OCI-M2 (cell line): Measurements from ENCODE around the gene PTBP2.
"Not testable (repeated sequence)": the region's sequence is repeated elsewhere in the genome, so short reads cannot be mapped to it uniquely, and the experiment has no call there.

Experiments
- DNase-seq: peaks from one replicate; lab custom pipeline; 2025; ENCODE audit not compliant: unreplicated experiment; lab: John Stamatoyannopoulos, UW

The PTBP2 gene

DNA sequence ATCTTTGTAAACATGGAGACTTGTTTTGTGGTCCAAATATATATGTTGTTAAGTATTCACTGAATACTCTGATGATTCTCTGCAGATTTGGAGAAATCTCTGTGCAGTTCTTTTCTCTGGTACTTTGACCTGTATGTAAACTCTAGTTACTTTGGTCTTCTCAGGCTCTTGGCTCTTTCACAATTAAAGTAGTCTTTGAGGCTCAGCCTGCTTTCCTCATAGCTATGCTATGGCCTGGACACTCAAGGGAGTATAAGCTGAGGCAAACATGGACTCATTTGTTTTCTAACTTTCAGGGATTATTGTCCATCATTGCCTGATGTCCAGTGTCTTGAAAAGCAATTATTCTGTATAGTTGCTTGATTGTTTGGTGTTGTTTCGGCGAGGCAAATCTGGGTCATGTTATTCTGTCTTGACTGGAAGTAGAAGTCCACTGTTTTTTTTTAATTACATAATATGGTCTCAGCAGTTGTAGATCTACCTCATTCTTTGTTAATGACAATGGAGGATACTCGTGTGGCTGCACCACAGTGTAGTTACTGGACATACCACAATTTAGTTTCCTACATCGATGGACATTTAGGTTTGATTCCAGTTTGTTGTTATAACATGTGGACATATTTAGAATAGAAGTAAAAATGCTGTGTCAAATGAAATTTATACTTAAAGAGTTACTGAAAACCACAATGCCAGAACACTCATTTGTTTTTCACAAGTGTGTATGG, 9.2 kb downstream of the PTBP2 start:
- DNase-seq = no peak

DNA sequence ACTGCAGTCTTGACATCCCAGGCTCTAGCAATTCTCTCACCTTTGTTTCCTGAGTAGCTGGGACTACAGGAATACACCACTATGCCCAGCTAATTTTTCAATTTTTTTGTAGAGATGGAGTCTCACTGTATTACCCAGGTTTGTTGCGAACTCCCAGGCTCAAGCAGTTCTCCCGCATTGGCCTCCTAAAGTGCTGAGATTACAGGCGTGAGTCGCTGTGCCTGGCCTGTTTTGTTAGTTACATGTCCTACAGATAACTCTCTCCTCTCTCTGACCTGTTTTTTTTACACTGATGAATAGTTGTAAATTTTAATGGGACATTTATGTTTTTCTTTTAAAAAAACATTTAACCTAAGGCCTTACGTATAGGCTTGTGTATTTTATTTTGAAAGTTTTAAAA, 19.8 kb downstream of the PTBP2 start:
- DNase-seq = no peak

DNA sequence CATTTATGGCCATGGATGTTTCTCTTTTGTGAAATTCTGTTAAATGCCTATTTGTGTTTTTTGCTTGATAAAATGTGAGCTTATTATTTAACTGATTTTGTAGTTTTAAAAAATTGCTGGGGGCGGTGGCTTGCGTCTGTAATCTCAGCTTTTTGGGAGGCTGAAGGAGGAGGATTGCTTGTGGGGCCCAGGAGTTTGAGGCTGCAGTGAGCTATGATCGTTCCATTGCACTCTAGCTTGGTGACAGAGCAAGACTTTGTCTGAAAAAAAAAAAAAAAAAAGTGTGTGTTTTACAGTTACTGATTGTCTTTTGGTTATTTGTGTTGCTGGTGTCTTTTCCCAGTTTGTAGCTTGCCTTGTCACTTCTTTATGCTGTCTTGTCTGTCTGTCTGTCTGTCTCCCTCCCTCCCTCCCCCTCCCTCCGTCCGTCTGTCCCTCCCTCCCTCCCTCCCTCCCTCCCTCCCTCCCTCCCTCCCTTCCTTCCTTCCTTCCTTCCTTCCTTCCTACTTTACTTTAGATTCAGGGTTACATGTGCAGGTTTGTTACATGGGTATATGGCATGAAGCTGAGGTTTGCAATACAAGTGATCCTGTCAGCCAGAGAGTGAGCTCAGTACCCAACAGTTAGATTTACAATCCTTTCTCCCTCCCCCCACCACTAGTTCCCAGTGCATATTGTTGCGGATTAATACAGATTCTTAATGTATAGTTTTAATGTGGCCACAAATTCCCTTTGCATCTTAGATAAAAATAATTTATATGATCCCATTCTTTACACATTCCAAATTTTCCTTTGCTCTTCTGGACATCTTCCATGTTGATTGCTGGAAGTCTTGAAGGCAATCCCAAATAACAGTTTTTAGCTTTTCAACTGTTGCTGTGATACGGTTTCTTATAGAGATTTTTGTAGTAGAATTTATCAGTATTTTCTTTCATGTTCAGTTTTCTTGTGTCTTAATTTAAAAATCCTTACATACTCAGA, 25.1 kb downstream of the PTBP2 start:
- DNase-seq = no peak

DNA sequence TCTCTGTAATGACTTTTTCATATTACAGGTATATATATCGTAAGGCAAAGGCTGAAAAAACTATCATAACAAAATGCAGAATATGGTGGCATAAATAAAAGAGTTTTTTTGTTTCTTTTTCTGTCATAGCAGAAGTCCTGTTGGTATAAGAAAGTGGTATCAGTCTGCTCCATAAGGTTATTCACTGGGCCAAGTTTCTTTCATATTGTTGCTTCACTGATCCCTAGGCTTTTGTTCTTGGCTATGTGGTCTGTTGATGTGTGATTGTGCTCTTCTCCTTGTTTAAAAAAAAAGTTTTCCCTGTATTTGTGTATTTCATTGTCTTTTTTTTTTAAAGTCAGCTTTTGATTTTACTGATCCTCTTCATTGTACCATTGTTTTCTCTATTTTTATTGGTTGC, 26.0 kb downstream of the PTBP2 start:
- DNase-seq = no peak

DNA sequence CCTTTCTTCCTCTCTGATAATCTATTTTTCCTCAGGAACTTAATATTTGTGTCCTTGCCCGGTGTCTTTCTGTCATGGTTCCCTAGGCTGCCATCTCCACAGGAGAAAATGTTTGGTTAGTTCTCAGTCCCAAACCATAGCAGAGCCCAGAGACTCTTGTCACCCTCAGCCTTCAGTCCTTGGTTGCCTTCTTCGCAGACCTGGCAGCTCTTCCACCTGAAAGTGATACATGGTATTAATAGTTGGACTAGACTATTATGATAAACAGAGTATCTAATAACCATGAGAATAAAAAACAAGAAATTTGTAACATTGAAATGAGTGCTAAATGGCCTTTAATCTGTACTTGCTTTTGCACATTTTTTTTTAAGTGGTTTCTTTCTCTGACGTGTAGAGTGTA, 26.5 kb downstream of the PTBP2 start:
- DNase-seq = no peak

DNA sequence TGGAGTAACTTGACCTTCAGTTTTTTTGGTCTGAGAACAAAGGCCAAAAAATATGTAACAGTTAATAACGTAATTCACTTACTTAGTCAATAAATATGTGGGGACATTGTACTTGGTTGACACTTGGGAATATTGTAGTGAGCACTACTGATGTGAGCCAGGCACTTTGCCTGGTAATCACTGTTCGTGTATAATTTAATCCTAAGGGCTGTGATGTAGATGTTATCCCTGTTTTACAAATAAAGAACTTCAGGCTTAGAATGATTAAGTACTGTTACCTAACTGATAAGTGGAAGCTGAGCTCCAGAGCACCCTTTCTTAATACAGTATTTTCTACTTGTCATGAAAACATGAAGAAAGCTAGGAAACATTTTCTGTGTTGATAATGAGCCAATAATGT, 28.0 kb downstream of the PTBP2 start:
- no peak for DNase-seq

DNA sequence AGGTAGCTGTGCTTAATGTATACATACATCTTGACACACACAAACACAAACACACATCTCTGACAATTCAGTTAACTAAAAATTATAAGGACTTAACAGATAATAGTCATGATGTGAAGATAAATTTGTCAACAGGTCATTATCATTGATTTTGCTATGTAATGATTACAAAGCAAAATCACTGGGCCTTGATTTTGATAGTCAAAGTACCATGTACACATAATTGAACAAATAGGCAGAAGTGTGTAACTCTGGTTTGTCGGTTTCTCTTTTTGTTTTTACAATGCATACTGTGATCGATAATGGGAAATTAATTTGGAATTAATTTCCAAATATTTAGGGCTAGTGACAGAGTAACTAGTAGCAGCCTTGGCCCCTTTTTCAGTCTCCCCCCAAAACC, 30.8 kb downstream of the PTBP2 start:
- no peak for DNase-seq

DNA sequence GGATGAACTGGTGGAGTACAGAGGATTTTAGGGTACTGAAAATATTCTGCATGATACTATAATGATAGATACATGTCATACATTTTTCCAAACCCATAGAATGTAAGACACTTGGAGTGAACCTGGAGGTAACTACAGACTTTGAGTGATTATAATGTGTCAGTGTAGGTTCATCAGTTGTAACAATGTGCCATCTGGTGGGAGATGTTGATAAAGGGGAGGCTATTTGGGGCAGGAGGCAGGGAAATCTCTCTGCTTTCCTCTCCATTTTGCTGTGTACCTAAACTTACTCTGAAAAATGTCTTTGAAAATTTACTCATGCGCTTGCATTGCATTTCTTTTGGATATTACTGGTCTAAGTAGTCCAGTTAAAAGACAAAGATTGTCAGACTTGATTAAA, 35.2 kb downstream of the PTBP2 start:
- no peak for DNase-seq

DNA sequence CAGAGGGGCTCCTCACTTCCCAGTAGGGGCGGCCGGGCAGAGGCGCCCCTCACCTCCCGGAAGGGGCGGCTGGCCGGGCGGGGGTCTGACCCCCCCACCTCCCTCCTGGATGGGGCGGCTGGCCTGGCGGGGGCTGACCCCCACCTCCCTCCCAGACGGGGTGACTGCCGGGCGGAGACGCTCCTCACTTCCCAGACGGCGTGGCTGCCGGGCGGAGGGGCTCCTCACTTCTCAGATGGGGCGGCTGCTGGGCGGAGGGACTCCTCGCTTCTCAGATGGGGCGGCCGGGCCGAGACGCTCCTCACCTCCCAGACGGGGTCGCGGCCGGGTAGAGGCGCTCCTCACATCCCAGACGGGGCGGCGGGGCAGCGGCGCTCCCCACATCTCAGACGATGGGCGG, 41.0 kb downstream of the PTBP2 start:
- not testable (repeated sequence) for DNase-seq

DNA sequence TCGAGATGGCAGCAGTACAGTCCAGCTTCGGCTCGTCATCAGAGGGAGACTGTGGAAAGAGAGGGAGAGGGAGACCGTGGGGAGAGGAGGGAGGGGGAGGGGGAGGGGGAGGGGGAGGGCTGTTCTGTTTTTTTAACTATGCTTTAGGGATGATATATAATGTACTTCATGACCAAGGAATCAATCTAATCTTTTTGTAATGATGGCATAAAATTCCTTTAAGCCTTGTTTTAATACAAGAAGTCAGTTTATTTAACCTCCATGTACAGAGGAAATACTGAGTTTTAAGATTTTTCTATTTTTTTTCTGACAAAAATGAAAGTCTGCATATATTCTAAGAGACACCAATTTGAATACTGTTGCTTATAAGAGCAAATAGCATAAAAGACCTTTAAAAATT, 41.9 kb downstream of the PTBP2 start:
- DNase-seq = no peak

DNA sequence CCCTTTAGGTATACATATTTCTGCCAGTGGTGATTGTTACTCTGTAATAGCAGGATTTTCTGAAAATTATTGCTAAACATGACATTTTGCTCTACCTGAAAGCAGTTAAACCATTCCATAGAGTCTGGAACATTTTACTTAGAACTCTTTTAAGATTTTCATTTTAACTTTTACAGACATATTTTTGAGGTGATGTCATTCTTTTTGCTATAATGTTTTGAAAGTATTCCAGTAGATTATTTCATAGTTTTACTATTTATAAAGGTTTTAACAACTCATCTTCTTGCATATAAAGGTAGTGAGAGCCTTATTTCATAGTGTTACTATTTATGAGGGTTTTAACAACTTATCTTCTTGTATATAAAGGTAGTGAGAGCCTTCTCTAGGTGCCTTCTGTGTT, 42.9 kb downstream of the PTBP2 start:
- DNase-seq = no peak

DNA sequence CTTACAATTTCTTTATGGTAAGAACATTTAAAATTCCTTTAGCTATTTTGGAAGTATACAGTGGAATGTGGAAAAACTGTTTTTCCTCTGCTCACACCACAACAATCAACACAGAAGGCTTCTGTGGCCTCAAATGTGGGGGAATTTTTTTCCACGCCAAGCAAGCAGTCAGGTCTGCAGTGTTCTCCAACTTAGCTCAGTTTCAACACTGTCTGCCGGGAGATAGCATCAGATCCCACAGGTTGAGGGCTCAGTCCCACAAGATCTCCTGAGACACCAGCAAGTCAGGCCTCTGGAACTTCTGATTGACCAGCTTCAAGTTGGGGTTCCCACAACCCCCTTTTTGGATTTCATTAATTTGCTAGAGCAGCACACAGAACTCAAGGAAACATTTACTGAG, 50.3 kb downstream of the PTBP2 start:
- DNase-seq = no peak

DNA sequence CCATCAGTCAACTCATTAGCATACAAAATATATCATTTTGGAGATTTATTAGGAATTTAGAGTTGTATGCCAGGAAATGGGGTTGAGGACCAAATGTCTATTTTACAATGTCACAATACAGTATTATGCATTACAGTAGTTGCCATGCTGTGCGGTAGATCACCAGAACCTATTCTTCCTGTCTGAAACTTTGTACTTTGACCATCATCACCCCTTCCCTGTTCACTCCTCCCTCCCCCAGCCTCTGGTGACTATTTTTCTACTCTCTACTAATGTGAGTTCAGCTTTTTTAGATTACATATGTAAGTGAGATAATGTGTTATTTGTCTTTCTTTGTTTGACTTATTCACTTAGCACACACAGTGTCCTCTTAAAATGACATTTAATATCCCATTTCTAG, 50.8 kb downstream of the PTBP2 start:
- no peak for DNase-seq

DNA sequence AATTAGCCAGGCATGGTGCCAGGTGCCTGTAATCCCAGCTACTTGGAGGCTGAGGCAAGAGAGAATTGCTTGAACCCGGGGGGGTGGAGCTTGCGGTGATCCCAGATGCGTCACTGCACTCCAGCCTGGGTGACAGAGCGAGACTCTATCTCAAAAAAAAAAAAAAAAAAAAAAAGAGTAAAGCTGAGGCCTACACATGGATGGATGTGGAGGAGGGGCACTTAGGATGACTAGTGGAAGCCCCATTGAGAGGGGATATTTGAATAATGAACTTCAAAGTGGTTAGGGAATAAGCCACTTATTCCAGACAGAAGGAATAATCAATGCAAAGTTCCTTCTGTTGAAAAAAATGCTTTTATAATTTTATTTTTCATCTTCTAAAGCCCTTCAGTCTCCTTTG, 51.4 kb downstream of the PTBP2 start:
- no peak for DNase-seq

DNA sequence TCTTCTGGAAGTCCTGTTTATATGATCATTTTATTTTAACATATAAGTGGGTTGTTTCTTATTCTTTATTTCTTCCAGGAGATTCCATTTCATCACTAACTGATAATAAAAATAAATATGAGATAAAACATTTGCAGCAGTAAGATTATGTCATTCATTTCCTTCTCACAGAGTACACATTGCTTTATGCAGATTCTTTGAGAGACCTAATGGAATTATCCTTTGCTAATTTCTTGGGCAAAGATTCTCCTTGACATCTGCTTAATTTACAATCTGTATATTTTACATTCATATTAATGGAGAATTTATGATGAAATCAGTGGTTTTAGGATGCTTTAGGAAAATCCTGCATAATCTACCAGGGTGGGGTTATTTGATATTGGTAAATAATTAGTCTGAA, 60.6 kb downstream of the PTBP2 start:
- DNase-seq = no peak

DNA sequence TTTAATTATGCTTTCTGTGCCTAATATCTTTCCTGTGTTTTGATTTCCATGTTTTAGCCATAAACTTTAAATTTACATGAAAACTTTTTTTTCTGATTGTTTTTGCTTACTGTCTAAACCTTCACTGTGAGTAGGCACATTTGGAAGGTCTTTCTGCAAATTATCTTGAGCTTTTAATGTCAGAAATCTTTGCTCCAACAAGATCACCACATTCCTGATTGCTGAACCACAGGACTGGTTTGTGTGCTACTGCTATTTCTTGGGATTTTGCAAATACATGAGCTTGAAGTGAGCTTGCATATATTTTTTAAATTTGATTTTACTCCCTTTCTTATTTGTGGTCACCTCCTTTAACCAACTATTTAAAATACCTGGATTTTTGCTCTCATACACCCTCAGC, 61.3 kb downstream of the PTBP2 start:
- DNase-seq = no peak

DNA sequence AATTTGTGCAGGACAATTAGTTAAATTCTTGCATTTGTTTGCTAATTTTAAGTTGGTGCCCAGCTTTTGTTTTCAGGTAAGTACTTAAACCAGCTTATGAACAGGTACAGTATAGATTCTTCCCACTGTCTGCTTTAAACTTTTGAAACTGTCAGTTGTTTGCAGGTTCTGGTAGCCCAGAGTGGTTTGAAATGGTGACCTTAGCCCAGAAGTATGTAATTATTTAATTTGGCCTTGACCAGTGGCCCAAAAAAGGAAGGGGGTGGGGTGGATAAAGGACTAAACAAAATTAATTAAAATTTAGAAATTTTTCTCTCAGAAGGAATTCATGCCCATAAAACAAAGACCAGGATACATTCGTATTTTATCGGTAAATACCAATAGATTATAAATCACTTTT, 69.0 kb downstream of the PTBP2 start:
- DNase-seq = no peak

DNA sequence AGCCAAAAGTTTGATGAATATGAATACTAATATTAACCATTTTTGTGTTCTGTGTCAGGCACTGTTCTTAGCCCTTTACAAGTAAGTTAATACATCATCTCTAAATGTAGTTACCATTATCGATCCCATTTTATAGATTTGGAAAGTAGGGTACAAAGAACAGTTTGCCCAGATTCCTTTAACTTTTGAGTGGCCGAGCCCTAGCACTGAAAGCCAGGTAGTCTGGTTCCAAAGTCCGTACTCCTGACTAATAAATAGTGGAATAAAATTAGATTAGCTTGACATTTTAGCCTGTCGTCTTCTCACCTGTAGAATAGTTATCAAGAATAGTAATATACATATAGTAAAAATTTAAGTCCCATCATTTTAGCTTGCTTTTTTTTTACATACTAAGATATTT, 70.6 kb downstream of the PTBP2 start:
- no peak for DNase-seq

DNA sequence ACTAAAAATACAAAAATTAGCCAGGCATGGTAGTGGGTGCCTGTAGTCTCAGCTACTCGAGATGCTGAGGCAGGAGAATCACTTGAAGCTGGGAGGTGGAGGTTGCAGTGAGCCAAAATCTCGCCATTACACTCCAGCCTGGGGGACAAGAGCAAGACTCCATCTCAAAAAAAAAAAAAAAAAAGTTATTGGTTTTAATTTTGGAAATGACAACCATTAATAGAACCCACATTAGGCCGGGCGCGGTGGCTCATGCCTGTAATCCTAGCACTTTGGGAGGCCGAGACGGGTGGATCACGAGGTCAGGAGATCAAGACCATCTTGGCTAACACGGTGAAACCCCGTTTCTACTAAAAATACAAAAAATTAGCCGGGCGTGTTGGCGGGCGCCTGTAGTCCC, 80.1 kb downstream of the PTBP2 start:
- DNase-seq = not testable (repeated sequence)

DNA sequence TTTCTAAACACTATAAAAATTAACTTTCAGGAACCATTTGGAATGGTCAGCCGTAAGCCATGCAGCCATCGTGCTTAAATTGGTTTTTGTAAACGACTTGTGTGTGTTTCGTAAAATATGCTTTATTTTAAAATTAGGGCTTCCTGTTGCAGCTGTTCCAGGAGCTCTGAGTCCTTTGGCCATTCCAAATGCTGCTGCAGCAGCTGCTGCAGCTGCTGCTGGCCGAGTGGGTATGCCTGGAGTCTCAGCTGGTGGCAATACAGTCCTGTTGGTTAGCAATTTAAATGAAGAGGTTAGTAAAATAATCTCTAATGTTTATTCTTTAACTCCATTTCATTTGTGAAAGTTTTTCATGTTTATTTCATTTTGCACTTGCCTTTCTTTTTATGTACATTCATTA, 83.1 kb downstream of the PTBP2 start:
- DNase-seq = no peak

DNA sequence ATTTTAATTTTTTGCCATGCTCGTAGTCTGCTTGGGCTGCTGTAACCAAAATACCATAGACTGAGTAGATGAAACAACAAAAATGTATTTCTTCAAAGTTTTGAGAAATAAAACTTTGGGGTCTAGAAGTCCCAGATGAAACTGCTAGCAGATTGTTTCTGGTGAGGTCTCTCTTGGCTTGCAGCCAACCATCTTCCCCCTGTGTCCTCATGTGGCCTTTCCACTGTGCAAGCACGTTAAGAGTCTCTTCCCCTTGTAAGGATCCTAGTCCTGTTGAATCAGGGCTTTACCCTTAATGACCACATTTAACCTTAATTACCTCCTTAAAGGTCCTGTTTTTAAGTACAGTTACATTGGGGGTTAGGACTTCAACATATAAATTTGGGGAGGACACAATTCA, 86.6 kb downstream of the PTBP2 start:
- DNase-seq = no peak

DNA sequence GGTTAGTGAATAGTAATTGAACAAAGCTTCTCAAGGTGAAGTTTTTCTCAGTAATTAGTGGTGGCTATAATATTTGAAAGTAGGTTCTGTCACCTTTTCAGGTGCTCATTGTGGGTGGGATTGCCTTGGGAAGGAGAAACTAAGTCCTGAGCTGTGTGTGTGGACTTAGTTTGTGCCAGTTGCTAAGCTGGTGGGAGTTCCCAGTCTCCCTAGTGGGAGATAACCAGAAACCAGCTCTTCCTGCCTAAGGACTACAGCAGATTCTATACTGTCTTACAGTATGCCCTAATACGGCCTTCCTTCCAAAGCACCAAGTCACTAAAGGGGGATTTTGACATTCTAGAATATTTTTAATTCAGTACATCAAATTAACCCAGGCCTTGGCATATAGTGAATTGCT, 94.3 kb downstream of the PTBP2 start:
- DNase-seq = no peak
